Esophagus squamous epithelium (tissue), 5 donors: ENCODE results near the gene LRRC26. TPM values are rescaled to one million over a fixed set of nuclear protein-coding genes. Genes with fewer than 3 reads are reported as not detected.

Experiments used
- DNase-seq: peaks from one replicate; lab custom pipeline; 2025; lab: John Stamatoyannopoulos, UW
- H3K27ac ChIP-seq, 4 donors: fragments of 200-600 bp; sonication (generic); one replicate each; pipeline ENCODE4 v1.5.1; 2016 to 2019; ENCODE audit warnings: mild to moderate bottlenecking in 1 of 4
- H3K27me3 ChIP-seq, 4 donors: fragments of 200-600 bp; sonication (generic); 1 replicate in 3 of 4; 2 replicates in 1 of 4; pipeline versions ENCODE4 v1.5.1 to v1.6.0; 2017 to 2021; ENCODE audit warnings: antibody characterized with exemption in 1 of 4
- H3K36me3 ChIP-seq, 3 donors: fragments of 200-600 bp; sonication (generic); one replicate each; pipeline ENCODE4 v1.5.1; 2016 to 2019
- H3K4me1 ChIP-seq, 3 donors: fragments of 200-600 bp; sonication (generic); one replicate each; pipeline ENCODE4 v1.5.1; 2017 to 2019
- H3K4me3 ChIP-seq, 4 donors: fragments of 200-600 bp; sonication (generic); 1 replicate in 3 of 4; 2 replicates in 1 of 4; pipeline ENCODE4 v1.5.1; 2016 to 2019; ENCODE audit warnings: mild to moderate bottlenecking in 2 of 4, moderate library complexity in 1 of 4
- H3K9me3 ChIP-seq, 3 donors: fragments of 200-600 bp; sonication (generic); one replicate each; pipeline ENCODE4 v1.5.1; 2016 to 2019
- CTCF ChIP-seq, 6 experiments: fragments of 450-650 bp in 4 of 6; fragments of 200-600 bp in 2 of 6; sonication (generic) in 2 of 6; IDR thresholded peaks; one replicate each; pipeline ENCODE4 v1.5.1; 2016 to 2019; ENCODE audit warnings: antibody characterized with exemption in 6 of 6, mild to moderate bottlenecking in 4 of 6, moderate library complexity in 4 of 6
- POLR2A ChIP-seq, 4 donors: fragments of 450-650 bp; IDR thresholded peaks; one replicate each; pipeline ENCODE4 v1.6.1; 2017; ENCODE audit warnings: antibody characterized with exemption in 4 of 4, mild to moderate bottlenecking in 4 of 4, moderate library complexity in 3 of 4
- WGBS, 2 donors: methylation state at CpG; one replicate each; pipeline ENCODE4 v1.1.5; 2018; 5-methylcytosine and 5-hydroxymethylcytosine counted together
- intact Hi-C: fragments of 100-400 bp; cut with DNase I; formaldehyde crosslinking; loops from one replicate; pipeline ENCODE4 v1.15.0; 2022
- total RNA-seq, 4 donors: library from RNA; depleted of rRNA; stranded (reverse); fragments of >200 nt; gene quantifications; one replicate each; pipeline ENCODE4 v1.1.0, GENCODE V29; 2016
- donor health status: DM: yes; HTN: yes; CAD: no.

The LRRC26 gene
- total RNA-seq, 4 donors from 2014 or later, result 0.82 to 3.7 (median 0.95) TPM; not detected in 1

- H3K4me3 ChIP-seq, result no peak overlapping the region
- DNase-seq, result no peak
- peaks cover 14 to 84% (median 35%) of the 10 kb centered on the region in 4 donors for H3K27me3 ChIP-seq
- WGBS, 2 donors, result 51 to 59% methylated on average over 11 to 14 of the region's 19 CpGs
- no peaks in the 10 kb centered on the region for H3K36me3 ChIP-seq
- no peak overlapping the region for H3K27ac ChIP-seq
- no peak for TF ChIP-seq CTCF (IDR thresholded peaks at IDR 0.05)
- TF ChIP-seq POLR2A (IDR thresholded peaks at IDR 0.05), result no peak
- peaks cover 18 to 35% (median 19%) of the 10 kb centered on the region in 3 donors for H3K4me1 ChIP-seq
- intact Hi-C loops, result no loop called here
- no peaks in the 10 kb centered on the region for H3K9me3 ChIP-seq
Observed at GRCh38 chr9:137157618-137158415, 12.0 kb downstream of the LRRC26 start.

- WGBS, 2 donors, result 4% methylated on average over 14 of the region's 65 CpGs; no CpG with 5 or more reads in 1 of the 2 donors
- H3K9me3 ChIP-seq, result no peaks in the 10 kb centered on the region
- H3K36me3 ChIP-seq, result no peaks in the 10 kb centered on the region
- intact Hi-C loops, result no loop called here
- TF ChIP-seq POLR2A (IDR thresholded peaks at IDR 0.05) (no peak), CTCF (IDR thresholded peaks at IDR 0.05) (no peak)
- DNase-seq, result no peak
- H3K27ac ChIP-seq, result no peak overlapping the region
- H3K4me3 ChIP-seq, result peak overlapping the region in 1 of 4 donors; percentile 32
- peaks cover 5 to 73% (median 26%) of the 10 kb centered on the region in 4 donors for H3K27me3 ChIP-seq
- H3K4me1 ChIP-seq, result peaks cover 8 to 24% (median 8%) of the 10 kb centered on the region in 3 donors
Observed at GRCh38 chr9:137156567-137157375, 13.1 kb downstream of the LRRC26 start.

- peaks cover 0 to 54% (median 4%) of the 10 kb centered on the region in 4 donors for H3K27me3 ChIP-seq
- H3K4me3 ChIP-seq, result no peak overlapping the region
- 87 to 93% methylated on average over 7 of the region's 7 CpGs for WGBS, 2 donors
- peaks cover 6 to 14% (median 7%) of the 10 kb centered on the region in 3 donors for H3K4me1 ChIP-seq
- DNase-seq, result no peak
- intact Hi-C loops, result no loop called here
- no peak overlapping the region for H3K27ac ChIP-seq
- no peak for TF ChIP-seq POLR2A (IDR thresholded peaks at IDR 0.05)
- no peak for TF ChIP-seq CTCF (IDR thresholded peaks at IDR 0.05)
- no peaks in the 10 kb centered on the region for H3K36me3 ChIP-seq
- peaks cover 0 to 8% (median 0%) of the 10 kb centered on the region in 3 donors for H3K9me3 ChIP-seq
Observed at GRCh38 chr9:137152844-137153405, 16.9 kb downstream of the LRRC26 start.

GRCh38 chr9:137150617-137151457 is 19.0 kb downstream of the LRRC26 start:
- WGBS, 2 donors, result 37 to 39% methylated on average over 6 to 21 of the region's 34 CpGs
- H3K4me1 ChIP-seq, result no peaks in the 10 kb centered on the region
- H3K27me3 ChIP-seq, result peaks cover 0 to 54% (median 0%) of the 10 kb centered on the region in 4 donors
- no peaks in the 10 kb centered on the region for H3K36me3 ChIP-seq
- H3K9me3 ChIP-seq, result peaks cover 0 to 8% (median 0%) of the 10 kb centered on the region in 3 donors
- no peak for DNase-seq
- TF ChIP-seq POLR2A (IDR thresholded peaks at IDR 0.05) (no peak), CTCF (IDR thresholded peaks at IDR 0.05) (no peak)
- intact Hi-C loops, result no loop called here
- H3K4me3 ChIP-seq, result no peak overlapping the region
- no peak overlapping the region for H3K27ac ChIP-seq
